Gastrocnemius medialis (tissue), 4 donors: Measurements from ENCODE around the gene KCNJ5.
"Not testable (repeated sequence)": the region's sequence is repeated elsewhere in the genome, so short reads cannot be mapped to it uniquely, and the experiment has no call there.

Experiments
- POLR2A ChIP-seq, 2 donors: fragments of 450-650 bp; IDR thresholded peaks; one replicate each; pipeline ENCODE4 v1.6.1; 2017; ENCODE audit warnings: antibody characterized with exemption in 2 of 2, mild to moderate bottlenecking in 2 of 2, moderate library complexity in 2 of 2
- TF ChIP-seq, protein P1 (sequence below), 5 experiments: fragments of 450-650 bp in 3 of 5; fragments of 200-600 bp in 2 of 5; sonication (generic) in 2 of 5; IDR thresholded peaks in 4 of 5; conservative IDR thresholded peaks in 1 of 5; 1 replicate in 4 of 5; 2 replicates in 1 of 5; pipeline ENCODE4 v1.5.1; 2016 to 2019; ENCODE audit warnings: antibody characterized with exemption in 5 of 5, mild to moderate bottlenecking in 3 of 5, moderate library complexity in 3 of 5

DNA sequence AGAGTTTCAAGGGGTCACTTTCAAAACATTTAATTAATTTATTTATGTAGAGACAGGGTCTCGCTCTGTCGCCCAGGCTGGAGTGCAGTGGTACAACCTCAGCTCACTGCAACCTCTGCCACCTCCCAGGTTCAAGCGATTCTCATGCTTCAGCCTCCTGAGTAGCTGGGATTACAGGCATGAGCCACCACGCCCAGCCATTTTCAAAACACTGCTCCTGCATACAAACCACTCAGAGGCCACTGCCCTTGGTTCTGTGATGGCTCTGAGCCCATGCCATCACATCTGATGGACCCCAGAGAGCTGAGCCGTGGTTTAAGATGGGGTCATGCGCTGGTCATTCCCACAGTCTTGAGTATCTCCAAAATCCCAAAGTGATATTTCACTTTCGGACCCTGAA is 28.5 kb downstream of the KCNJ5 start:
- TF ChIP-seq, protein P1, sequence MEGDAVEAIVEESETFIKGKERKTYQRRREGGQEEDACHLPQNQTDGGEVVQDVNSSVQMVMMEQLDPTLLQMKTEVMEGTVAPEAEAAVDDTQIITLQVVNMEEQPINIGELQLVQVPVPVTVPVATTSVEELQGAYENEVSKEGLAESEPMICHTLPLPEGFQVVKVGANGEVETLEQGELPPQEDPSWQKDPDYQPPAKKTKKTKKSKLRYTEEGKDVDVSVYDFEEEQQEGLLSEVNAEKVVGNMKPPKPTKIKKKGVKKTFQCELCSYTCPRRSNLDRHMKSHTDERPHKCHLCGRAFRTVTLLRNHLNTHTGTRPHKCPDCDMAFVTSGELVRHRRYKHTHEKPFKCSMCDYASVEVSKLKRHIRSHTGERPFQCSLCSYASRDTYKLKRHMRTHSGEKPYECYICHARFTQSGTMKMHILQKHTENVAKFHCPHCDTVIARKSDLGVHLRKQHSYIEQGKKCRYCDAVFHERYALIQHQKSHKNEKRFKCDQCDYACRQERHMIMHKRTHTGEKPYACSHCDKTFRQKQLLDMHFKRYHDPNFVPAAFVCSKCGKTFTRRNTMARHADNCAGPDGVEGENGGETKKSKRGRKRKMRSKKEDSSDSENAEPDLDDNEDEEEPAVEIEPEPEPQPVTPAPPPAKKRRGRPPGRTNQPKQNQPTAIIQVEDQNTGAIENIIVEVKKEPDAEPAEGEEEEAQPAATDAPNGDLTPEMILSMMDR (IDR thresholded peaks at IDR 0.05 in 4 of 5, conservative IDR thresholded peaks at IDR 0.05 in 1 of 5) = not testable (repeated sequence)
- not testable (repeated sequence) for TF ChIP-seq POLR2A (IDR thresholded peaks at IDR 0.05)
